CD14-positive monocyte (primary cell): Measurements from ENCODE around the gene HK1. TPM values are rescaled to one million over a fixed set of nuclear protein-coding genes. Genes with fewer than 3 reads are reported as not detected.

Experiments
- DNase-seq, 3 donors: peaks; one replicate each; pipeline ENCODE4 v3.0.0-alpha.2; 2011 to 2022
- H2AFZ ChIP-seq: 2 replicates; pipeline ENCODE4 v1.6.0; 2012; ENCODE audit warnings: mild to moderate bottlenecking, low read depth, low read length, inconsistent platforms; ENCODE audit not compliant: insufficient read depth, poor library complexity, severe bottlenecking
- H3K27ac ChIP-seq, 2 donors: 1 replicate in 1 of 2; 2 replicates in 1 of 2; pipeline ENCODE4 v1.5.1; 2012 to 2013; ENCODE audit warnings: low read length in 2 of 2, control low read depth in 1 of 2, inconsistent platforms in 1 of 2, low read depth in 1 of 2, mild to moderate bottlenecking in 1 of 2
- H3K27me3 ChIP-seq, 2 donors: one replicate each; pipeline versions ENCODE4 v1.6.0 to v1.6.1; 2011 to 2013; ENCODE audit warnings: low read length in 2 of 2; ENCODE audit not compliant: control insufficient read depth in 2 of 2, insufficient read depth in 2 of 2
- H3K36me3 ChIP-seq, 2 donors: replicated peaks in 1 of 2; 1 replicate in 1 of 2; 2 replicates in 1 of 2; pipeline versions ENCODE4 v1.5.1 to v1.6.1; 2012 to 2013; ENCODE audit warnings: low read length in 2 of 2, control low read depth in 1 of 2, inconsistent platforms in 1 of 2, mild to moderate bottlenecking in 1 of 2; ENCODE audit not compliant: insufficient read depth in 2 of 2, control insufficient read depth in 1 of 2
- H3K4me1 ChIP-seq, 2 donors: 1 replicate in 1 of 2; 2 replicates in 1 of 2; pipeline versions ENCODE4 v1.5.1 to v1.6.1; 2012 to 2013; ENCODE audit warnings: low read length in 2 of 2, control low read depth in 1 of 2, inconsistent platforms in 1 of 2, mild to moderate bottlenecking in 1 of 2, moderate library complexity in 1 of 2; ENCODE audit not compliant: insufficient read depth in 2 of 2, control insufficient read depth in 1 of 2
- H3K4me2 ChIP-seq: replicated peaks from 2 replicates; pipeline ENCODE3; 2012; ENCODE audit warnings: low read length, moderate library complexity, mild to moderate bottlenecking; ENCODE audit not compliant: poor library complexity, severe bottlenecking; ENCODE audit errors: extremely low read depth
- H3K4me3 ChIP-seq, 3 experiments: fragments of 200-600 bp in 1 of 3; sonication (generic) in 1 of 3; replicated peaks in 1 of 3; 1 replicate in 2 of 3; 2 replicates in 1 of 3; pipeline ENCODE4 v1.5.1; 2011 to 2013; ENCODE audit warnings: low read length in 3 of 3, mild to moderate bottlenecking in 3 of 3, control low read depth in 2 of 3, low read depth in 2 of 3, inconsistent platforms in 1 of 3, moderate library complexity in 1 of 3
- H3K79me2 ChIP-seq: 2 replicates; pipeline ENCODE4 v1.6.0; 2012; ENCODE audit warnings: mild to moderate bottlenecking, control low read depth, inconsistent platforms, low read length, moderate library complexity; ENCODE audit not compliant: insufficient read depth
- H3K9ac ChIP-seq: 2 replicates; pipeline ENCODE4 v1.6.0; 2017; ENCODE audit warnings: low read length, mild to moderate bottlenecking; ENCODE audit not compliant: insufficient read depth, poor library complexity, severe bottlenecking
- H3K9me3 ChIP-seq, 2 donors: replicated peaks in 1 of 2; 1 replicate in 1 of 2; 2 replicates in 1 of 2; pipeline versions ENCODE4 v1.5.1 to v1.6.1; 2012 to 2013; ENCODE audit warnings: low read length in 2 of 2, control low read depth in 1 of 2; ENCODE audit not compliant: control insufficient read depth in 1 of 2, insufficient read depth in 1 of 2
- H4K20me1 ChIP-seq: 2 replicates; pipeline ENCODE4 v1.6.0; 2012; ENCODE audit warnings: mild to moderate bottlenecking, low read length, control low read depth, moderate library complexity; ENCODE audit not compliant: insufficient read depth
- H3K27ac Mint-ChIP-seq, 7 donors: one replicate each; pipeline ENCODE4 v1.8.0; 2020; ENCODE audit warnings: mild to moderate bottlenecking in 7 of 7, mixed read lengths in 7 of 7, moderate library complexity in 6 of 7, inconsistent platforms in 2 of 7
- H3K27me3 Mint-ChIP-seq, 3 donors: one replicate each; pipeline ENCODE4 v1.8.0; 2021 to 2022; ENCODE audit warnings: low read depth in 3 of 3, mild to moderate bottlenecking in 3 of 3, mixed read lengths in 3 of 3, moderate library complexity in 3 of 3, inconsistent platforms in 1 of 3
- H3K36me3 Mint-ChIP-seq, 2 donors: one replicate each; pipeline ENCODE4 v1.8.0; 2020; ENCODE audit warnings: mixed read lengths in 2 of 2, inconsistent platforms in 1 of 2, mild to moderate bottlenecking in 1 of 2
- H3K4me1 Mint-ChIP-seq: one replicate; pipeline ENCODE4 v1.8.0; 2020; ENCODE audit warnings: mild to moderate bottlenecking, mixed read lengths
- H3K4me3 Mint-ChIP-seq, 2 donors: one replicate each; pipeline ENCODE4 v1.8.0; 2020; ENCODE audit warnings: mild to moderate bottlenecking in 2 of 2, mixed read lengths in 2 of 2, moderate library complexity in 1 of 2
- H3K9me3 Mint-ChIP-seq, 7 donors: one replicate each; pipeline ENCODE4 v1.8.0; 2020 to 2022; ENCODE audit warnings: mixed read lengths in 7 of 7, mild to moderate bottlenecking in 6 of 7, moderate library complexity in 6 of 7, inconsistent platforms in 2 of 7
- CTCF ChIP-seq: fragments of 200-600 bp; IDR thresholded peaks from one replicate; pipeline ENCODE4 v1.8.0; 2022; ENCODE audit warnings: antibody characterized with exemption, mild to moderate bottlenecking
- WGBS: methylation state at CpG from one replicate; pipeline ENCODE4 v1.1.5; 2013; ENCODE audit warnings: missing lambda C conversion rate; ENCODE audit not compliant: insufficient coverage; 5-methylcytosine and 5-hydroxymethylcytosine counted together
- intact Hi-C, 2 donors: fragments of 100-400 bp; cut with micrococcal nuclease; formaldehyde crosslinking; loops; one replicate each; pipeline versions ENCODE4 v1.15.0 to v1.15.1; 2023
- polyA plus RNA-seq, 3 donors: library from polyadenylated mRNA; depleted of rRNA in 1 of 3; unstranded in 2 of 3; stranded (reverse) in 1 of 3; fragments of 300-500 nt in 2 of 3; fragments of >200 nt in 1 of 3; fragmentation: Illumina TruSeq in 2 of 3; gene quantifications; 1 replicate in 2 of 3; 2 replicates in 1 of 3; pipeline ENCODE4 v1.2.3, GENCODE V29; 2012 to 2021

The HK1 gene
- polyA plus RNA-seq, 3 donors = 57.9 to 146 (median 125) TPM

DNA sequence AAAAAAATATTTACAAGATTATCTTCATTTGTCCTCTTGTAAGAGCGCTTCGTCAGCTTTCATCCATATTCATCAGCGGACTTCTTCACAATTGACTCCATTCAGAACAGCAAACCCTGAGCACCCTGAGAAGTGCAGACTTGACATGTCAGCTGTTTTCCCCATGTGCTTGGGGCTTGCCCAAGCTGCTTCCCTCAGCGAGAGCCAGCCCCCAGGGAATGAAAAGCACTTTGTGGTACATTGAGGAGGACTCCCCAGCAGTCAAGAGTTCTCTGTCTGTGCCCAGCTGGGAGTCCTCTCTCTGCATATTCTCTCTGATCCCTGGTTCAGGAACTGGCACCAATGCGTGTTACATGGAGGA, 35.5 kb upstream of the HK1 start:
- Mint-ChIP-seq H3K27ac (no peak overlapping the region), H3K4me1 (peaks cover 10% of the 10 kb centered on the region), H3K36me3 (no peaks in the 10 kb centered on the region), H3K9me3 (peaks cover 0 to 2% (median 0%) of the 10 kb centered on the region in 7 donors), H3K4me3 (no peak overlapping the region), H3K27me3 (peaks cover 2 to 6% (median 3%) of the 10 kb centered on the region in 3 donors)
- no peak for TF ChIP-seq CTCF
- H3K79me2 ChIP-seq = no peaks in the 10 kb centered on the region
- no peak overlapping the region for H3K4me3 ChIP-seq
- H2AFZ ChIP-seq = no peak overlapping the region
- H3K27me3 ChIP-seq = no peaks in the 10 kb centered on the region
- H3K9me3 ChIP-seq = no peaks in the 10 kb centered on the region
- intact Hi-C loops = no loop called here
- DNase-seq = no peak
- no peak overlapping the region for H3K27ac ChIP-seq
- H3K36me3 ChIP-seq = no peaks in the 10 kb centered on the region
- no peak overlapping the region for H3K4me2 ChIP-seq
- H3K4me1 ChIP-seq = peaks cover 8 to 13% of the 10 kb centered on the region in 2 donors
- 90% methylated on average over 4 of the region's 5 CpGs for WGBS
- no peak overlapping the region for H3K9ac ChIP-seq
- no peaks in the 10 kb centered on the region for H4K20me1 ChIP-seq

DNA sequence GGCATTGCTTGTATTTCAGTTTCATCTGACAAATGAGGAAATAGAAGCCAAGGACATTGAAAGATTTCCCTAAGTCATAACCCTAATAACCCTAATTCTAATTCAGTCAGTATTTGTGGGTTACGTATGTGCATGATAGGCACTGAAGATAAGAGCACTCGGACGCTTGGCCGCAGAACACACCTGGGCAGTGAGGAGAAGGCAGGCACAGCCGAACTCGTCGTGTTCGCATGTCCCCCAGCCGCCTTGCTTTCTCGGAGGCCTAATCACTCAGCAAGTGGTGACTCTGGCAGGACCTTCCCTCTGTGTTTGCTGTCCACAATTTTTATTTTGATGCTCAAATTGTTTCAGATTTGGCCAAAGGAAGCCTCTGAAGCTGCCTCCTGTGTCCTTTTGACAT, 34.5 kb upstream of the HK1 start:
- H3K4me2 ChIP-seq = no peak overlapping the region
- peaks cover 11% of the 10 kb centered on the region for H3K4me1 Mint-ChIP-seq
- H3K4me3 ChIP-seq = no peak overlapping the region
- no peak overlapping the region for H2AFZ ChIP-seq
- peaks cover 7 to 11% of the 10 kb centered on the region in 2 donors for H3K4me1 ChIP-seq
- H4K20me1 ChIP-seq = no peaks in the 10 kb centered on the region
- H3K4me3 Mint-ChIP-seq = no peak overlapping the region
- peaks cover 2 to 6% (median 3%) of the 10 kb centered on the region in 3 donors for H3K27me3 Mint-ChIP-seq
- intact Hi-C loops = no loop called here
- H3K79me2 ChIP-seq = no peaks in the 10 kb centered on the region
- 95% methylated on average over 10 of the region's 10 CpGs for WGBS
- no peak for DNase-seq
- H3K9ac ChIP-seq = no peak overlapping the region
- no peak overlapping the region for H3K27ac ChIP-seq
- no peaks in the 10 kb centered on the region for H3K36me3 Mint-ChIP-seq
- H3K9me3 Mint-ChIP-seq = peaks cover 0 to 2% (median 0%) of the 10 kb centered on the region in 7 donors
- H3K9me3 ChIP-seq = no peaks in the 10 kb centered on the region
- H3K27me3 ChIP-seq = no peaks in the 10 kb centered on the region
- H3K27ac Mint-ChIP-seq = no peak overlapping the region
- H3K36me3 ChIP-seq = no peaks in the 10 kb centered on the region
- TF ChIP-seq CTCF = no peak
